ENCODE results near the gene CTXN2.

The CTXN2 gene

GRCh38 chr15:48153526-48153925, 37.9 kb upstream of the CTXN2 start:
- H3K4me3 ChIP-seq (ENCODE audit: control insufficient read depth, low read depth, low read length), result no peak overlapping the region
- no peak for DNase-seq (ENCODE audit: low read depth)
- no peak for TF ChIP-seq CTCF (conservative IDR thresholded peaks at IDR 0.05; ENCODE audit: control insufficient read depth, insufficient read depth, low read depth, low read length)

DNA sequence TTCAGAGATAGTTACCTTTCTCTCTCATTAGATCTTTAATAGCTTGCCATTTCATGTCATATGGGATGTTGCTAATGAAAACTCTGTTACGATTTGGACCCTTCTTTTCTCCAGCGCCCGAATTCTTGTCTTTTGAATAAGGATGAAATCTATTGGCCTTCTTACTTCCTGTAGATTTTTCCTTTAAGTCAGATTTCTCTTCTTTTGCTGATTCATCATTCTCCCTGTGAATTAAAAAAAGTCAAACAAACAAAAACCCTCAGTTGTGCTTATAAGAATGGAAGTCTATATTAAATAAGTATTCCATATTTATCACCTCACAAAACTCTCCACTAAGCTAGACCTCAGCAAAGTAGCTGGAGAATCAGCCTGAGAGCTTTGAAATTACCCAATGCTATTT, 22.8 kb upstream of the CTXN2 start:
- no peak overlapping the region for H3K4me3 ChIP-seq (ENCODE audit: control insufficient read depth, low read depth, low read length)
- no peak for DNase-seq (ENCODE audit: low read depth)
- TF ChIP-seq CTCF (conservative IDR thresholded peaks at IDR 0.05; ENCODE audit: control insufficient read depth, insufficient read depth, low read depth, low read length), result no peak

DNA sequence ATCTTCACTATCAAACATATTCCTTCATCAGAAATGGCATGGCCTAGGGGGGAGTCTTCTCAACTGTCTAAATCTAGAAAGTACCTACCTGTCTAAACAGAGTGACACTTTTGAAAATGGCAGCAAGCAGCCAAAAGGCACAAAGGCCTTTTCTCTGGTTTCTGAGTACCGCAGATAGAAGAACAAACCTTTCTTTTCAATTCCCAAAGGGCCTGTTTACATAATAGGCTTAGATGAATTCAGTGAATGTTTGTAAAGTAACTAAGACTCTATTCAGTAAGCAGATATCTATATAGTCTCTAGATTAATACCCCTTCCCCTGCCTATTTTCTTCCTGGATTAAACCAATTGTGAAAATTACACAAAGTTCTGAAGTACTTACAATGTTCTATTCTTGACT, 20.5 kb upstream of the CTXN2 start:
- H3K4me3 ChIP-seq (ENCODE audit: control insufficient read depth, low read depth, low read length), result no peak overlapping the region
- DNase-seq (ENCODE audit: low read depth), result no peak
- no peak for TF ChIP-seq CTCF (conservative IDR thresholded peaks at IDR 0.05; ENCODE audit: control insufficient read depth, insufficient read depth, low read depth, low read length)

DNA sequence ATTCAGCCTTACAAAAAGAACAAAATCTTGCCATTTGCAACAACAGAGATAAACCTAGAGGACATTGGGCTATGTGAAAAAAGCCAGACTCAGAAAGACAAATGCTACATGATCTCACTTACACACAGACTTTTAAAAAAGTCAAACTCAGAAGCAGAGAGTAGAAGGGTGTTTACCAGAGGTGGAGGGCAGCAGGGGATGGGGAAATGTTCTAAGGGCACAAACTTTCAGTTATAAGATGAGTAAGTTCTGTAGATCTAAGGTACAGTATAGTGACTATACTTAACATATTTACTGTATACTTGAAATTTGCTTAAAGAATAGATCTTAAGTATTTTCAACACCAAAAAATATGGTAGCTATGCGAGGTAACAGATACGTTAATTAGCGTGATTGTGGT, 16.3 kb upstream of the CTXN2 start:
- no peak for TF ChIP-seq CTCF (conservative IDR thresholded peaks at IDR 0.05; ENCODE audit: control insufficient read depth, insufficient read depth, low read depth, low read length)
- DNase-seq (ENCODE audit: low read depth), result no peak
- H3K4me3 ChIP-seq (ENCODE audit: control insufficient read depth, low read depth, low read length), result no peak overlapping the region

DNA sequence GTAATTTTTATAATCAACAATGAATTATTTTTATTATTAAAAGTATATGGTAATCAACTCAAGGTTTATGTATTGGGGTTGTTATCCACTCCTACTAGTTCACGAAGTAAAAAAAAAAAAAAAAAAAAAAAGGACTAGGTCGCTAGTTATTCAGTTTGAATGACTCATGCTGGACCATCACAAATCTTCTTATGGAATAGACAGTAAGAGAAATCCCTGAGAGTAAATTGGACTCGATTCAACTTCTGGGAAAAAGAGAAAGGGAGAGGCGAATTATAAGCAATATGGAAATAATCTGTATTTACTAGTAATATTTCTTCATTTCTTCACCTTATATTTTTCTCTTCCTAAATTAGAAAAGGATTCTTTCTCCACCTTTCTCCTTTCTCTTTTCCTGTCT, 15.4 kb upstream of the CTXN2 start:
- no peak overlapping the region for H3K4me3 ChIP-seq (ENCODE audit: control insufficient read depth, low read depth, low read length)
- DNase-seq (ENCODE audit: low read depth), result peak; percentile 42
- no peak for TF ChIP-seq CTCF (conservative IDR thresholded peaks at IDR 0.05; ENCODE audit: control insufficient read depth, insufficient read depth, low read depth, low read length)

DNA sequence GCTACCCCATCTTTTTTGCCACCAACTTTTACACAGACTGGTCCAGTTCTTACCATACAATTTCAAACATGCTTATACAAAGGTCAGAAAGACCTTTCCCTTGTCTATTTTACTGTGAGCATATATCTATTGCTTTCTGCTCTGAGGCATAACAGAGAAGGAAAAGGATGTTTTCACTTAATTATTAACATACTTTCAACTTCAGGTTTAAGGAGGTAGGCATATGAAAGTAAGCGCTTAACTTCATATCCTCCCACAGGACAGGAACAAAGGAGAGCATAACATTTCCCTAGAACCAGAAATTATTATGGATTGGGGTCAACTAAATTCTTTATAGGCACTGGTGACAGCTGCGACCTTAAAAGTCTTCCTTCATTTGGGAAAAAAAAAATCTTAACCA, 14.5 kb upstream of the CTXN2 start:
- no peak overlapping the region for H3K4me3 ChIP-seq (ENCODE audit: control insufficient read depth, low read depth, low read length)
- no peak for DNase-seq (ENCODE audit: low read depth)

More for the DNA sequence above, 14.5 kb upstream of the CTXN2 start:
- no peak for TF ChIP-seq CTCF (conservative IDR thresholded peaks at IDR 0.05; ENCODE audit: control insufficient read depth, insufficient read depth, low read depth, low read length)

All from fibroblast of mammary gland (primary cell).